Measurements from ENCODE around the gene ACSF3.
"Not testable (repeated sequence)": the region's sequence is repeated elsewhere in the genome, so short reads cannot be mapped to it uniquely, and the experiment has no call there.

ACSF3 gene

DNA sequence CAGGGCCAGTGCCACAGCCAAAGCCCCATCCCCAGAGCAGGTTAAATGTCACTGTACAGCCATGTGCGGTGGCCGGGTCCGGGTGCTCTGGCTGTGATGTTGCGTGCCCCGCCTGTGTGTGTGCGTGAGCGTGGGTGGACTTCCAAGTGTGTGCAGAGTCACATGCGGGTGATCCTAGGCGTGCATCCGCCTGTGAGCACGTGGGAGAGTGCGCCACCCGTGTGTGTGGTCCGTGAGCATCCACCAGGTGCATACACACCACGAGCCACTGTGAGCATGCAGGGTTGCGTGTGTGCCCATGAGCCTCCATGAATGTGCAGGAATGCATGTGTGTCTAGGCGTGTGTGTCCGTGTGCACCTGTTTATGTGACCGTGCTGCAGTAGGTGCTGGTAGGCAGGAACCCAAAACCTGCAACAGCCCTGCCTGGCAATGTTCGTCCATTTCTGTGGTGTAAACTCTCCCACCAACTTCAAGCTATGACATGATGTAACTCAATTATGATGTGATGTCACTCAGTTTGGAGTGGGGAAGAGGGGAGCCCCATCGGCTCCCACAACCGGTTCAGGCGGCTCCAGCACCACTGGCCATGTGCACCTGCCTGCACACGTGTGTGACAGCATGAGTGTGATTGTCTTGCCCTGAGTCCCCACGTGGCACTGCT is 37.6 kb upstream of the ACSF3 start:
- no peak for DNase-seq (ENCODE audit: low spot score)

DNA sequence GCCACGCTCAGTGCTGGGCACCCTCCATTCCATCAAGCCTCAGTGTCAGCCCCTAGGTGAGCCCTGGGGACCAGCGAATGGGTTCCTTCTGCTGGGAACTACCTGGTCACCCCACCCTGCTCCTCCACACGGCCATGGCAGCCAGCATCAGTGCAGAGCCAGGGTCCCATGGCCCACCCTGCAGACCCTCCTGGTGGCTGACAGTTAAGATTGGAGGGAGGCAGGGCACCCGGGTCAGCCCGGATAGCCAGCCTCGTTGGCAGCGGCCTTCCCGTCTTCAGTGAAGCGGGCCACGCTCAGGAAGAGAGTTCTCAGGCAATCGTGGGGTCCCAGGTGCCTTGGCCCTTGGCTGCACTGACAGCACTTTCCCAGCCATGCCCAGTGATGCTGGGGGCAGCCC is 37.1 kb upstream of the ACSF3 start:
- no peak for DNase-seq (ENCODE audit: low spot score)

DNA sequence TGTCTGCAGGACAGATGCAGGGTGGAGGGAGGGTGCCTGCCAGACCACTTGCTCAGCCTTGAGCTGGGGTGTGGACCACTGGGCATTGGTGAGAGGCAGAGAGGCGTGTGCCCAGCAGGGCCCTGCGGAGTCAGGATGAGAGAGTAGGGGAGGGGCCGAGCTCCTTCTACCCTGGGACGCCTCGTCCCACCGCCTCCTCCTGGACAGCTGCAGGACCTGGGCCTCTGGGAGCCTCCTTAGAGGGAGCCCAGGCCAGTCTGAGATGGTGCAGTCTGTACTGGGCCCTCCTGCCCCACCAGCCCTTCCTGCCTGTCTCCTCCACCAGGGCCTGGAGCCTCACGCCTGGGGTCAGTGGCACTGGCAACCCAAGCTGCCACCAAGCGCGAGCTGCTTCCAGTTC is 35.9 kb upstream of the ACSF3 start:
- DNase-seq (ENCODE audit: low spot score): no peak

DNA sequence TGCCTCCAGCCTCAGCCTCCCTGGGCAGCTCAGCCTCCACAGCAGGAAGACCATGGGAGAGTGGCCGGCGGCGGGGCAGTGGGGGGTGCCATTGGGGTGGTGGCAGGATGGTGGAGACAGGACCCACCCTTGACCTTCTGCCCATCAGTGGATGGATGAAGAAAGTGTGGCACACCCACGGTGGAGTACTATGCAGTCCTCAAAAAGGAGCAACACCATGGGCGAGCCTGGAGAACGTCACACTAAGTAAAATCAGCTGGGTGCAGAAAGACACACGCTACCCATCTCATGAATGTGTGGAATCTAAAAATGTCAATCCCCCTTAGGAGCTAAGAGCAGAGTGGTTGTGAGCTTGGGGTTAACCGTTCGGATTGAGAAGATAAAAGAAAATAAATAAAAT is 34.8 kb upstream of the ACSF3 start:
- no peak for DNase-seq (ENCODE audit: low spot score)

DNA sequence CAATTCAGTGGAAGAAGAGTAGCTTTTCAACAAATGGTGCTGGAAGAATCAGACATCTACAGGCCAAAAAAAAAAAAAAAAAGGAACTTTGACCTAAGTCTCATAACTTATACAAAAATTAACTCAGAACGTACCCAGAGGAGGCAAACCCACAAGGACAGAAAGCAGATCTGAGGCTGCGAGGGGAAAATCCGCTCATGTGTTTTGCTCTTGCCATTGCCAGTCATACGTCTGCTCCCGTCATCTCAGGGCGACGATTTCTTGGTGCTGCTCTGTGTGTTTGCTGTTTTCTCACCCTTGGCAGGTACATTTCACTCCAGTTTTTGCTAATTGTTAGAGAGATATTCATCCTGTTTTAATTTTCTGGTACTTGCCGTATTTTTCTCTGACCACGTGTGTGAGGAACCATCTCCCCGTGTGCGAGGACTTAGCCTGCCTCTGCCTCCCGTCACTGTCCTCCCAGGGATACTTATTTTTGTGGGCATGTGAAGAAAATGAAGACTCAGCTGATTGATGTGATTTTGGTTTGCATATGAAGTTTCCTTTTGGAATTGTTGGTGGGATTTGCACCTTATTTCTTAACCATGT is 33.4 kb upstream of the ACSF3 start:
- no peak for DNase-seq (ENCODE audit: low spot score)

DNA sequence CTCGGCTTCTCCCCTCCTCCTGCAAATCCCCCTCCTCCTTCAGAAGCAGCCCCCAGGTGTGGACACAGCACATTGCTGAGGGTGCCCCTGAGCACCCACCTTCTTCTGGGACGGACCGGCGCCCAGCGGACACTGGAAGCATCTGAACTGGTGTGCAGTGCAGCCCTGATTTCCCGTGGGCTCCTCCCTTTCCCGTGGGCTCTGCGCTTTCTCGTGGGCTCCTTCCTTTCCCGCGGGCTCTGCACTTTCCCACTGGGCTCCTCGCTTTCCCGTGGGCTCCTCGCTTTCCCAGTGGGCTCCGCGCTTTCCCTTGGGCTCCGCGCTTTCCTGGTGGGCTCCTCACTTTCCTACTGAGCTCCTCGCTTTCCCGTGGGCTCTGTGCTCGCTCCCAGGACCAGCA is 32.6 kb upstream of the ACSF3 start:
- DNase-seq (ENCODE audit: low spot score): no peak

DNA sequence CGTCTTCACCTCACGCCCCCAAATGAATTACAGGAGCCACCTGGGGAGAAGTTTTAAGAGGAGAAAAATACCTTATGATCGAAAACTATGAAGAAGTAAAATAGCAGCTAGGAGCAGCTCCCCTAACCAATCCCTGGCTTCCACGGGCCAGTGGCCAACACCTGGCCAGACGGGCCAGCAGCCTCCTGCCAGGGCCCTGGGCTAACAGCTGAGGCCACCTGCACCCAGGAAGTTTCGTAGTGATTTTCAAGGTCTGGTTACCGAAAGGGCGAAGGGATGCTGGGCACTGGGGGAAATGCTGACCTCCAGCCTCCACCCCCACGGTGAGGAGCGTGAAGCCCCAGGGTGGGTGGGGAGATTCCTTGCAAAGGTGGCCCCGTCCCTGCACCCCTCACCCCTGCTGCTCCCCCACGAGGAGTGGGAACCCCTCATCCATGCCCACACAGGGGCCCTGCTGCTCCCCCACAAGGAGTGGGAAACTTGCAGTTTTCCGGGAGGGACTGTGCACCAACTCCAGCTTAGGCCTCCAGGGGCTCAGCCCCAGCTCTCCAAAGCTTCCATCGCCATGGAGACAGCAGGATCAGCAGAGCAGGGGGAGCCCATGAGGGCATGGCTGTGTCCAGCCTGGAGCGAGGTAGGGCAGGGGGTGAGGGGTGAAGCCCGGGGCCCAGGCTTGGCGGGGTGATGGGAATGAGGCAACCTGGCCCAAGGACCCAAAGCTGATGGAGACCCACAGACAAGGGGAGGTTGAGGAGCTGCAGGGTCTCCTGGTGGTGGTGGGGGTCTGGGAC is 31.9 kb upstream of the ACSF3 start:
- DNase-seq (ENCODE audit: low spot score): no peak

DNA sequence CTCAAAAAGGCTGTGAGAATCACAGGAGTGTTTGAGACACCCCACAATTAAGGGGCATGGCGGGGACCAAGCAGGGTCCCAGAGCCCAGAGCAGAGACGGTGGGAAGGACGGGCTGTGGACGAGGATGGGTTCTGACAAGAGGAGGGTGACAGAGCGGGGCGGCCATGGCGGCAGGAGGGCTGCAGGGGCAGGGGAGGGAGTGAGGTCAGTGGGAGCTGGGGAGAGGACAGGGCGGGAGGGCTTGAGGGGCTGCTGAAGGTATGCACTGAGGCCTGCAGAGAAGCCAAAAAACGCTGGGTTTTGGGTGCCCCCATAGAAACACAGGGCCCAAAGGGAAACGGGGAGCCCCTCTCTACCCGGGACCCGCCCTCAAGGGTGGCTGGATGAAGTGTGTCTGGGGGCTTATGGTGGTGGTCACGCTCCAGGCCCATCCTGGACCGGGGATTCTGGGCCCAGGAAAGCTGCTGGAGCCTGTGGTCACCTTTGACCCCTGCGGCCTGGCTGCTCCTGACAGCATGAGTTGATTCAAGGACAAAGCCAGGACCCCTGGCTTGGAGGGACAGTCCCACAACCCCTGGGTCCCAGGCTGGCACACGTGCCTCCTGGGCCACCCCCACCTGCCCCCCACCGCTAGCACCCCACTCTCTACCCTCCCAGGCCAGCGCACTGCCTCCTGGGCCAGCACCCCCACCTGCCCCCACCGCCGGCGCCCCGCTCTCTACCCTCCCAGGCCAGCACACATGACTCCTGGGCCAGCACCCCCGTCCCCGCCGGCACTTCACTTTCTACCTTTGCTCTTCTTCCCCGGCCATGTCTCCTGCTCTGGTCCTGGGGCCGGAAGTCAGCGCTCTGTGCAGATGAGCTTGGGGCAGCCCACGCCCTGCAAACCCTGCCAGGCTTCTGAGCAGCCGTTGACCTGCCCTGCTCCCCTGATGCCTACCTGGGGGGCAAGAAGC is 31.0 kb upstream of the ACSF3 start:
- DNase-seq (ENCODE audit: low spot score): no peak

DNA sequence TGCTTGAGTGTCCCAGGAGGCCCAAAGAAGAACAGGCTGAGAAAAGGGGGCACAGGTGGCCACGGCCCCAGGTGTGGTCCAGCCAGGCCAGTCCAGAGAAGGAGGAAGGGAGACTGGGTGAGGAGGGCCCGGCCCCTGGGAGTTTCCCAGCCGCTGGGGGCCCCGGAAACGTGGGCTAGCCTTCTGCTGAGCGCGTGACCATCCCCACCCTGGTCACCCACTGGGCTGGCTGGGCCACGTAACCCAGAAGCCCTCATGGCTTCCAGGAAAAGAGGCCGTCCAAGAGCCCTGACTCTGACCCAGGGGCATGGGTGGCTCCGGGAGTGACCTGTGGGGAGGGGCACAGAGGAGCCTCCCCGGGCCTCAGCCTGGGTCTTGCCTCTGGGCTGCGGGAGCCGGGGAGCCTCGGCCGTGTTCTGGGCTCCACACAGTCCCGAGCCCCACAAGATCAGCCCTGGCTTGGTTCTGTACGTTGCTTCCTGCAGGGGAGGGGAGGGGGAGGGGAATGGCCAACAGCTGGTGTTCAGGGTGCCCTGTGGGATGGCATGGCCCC is 29.8 kb upstream of the ACSF3 start:
- no peak for DNase-seq (ENCODE audit: low spot score)

DNA sequence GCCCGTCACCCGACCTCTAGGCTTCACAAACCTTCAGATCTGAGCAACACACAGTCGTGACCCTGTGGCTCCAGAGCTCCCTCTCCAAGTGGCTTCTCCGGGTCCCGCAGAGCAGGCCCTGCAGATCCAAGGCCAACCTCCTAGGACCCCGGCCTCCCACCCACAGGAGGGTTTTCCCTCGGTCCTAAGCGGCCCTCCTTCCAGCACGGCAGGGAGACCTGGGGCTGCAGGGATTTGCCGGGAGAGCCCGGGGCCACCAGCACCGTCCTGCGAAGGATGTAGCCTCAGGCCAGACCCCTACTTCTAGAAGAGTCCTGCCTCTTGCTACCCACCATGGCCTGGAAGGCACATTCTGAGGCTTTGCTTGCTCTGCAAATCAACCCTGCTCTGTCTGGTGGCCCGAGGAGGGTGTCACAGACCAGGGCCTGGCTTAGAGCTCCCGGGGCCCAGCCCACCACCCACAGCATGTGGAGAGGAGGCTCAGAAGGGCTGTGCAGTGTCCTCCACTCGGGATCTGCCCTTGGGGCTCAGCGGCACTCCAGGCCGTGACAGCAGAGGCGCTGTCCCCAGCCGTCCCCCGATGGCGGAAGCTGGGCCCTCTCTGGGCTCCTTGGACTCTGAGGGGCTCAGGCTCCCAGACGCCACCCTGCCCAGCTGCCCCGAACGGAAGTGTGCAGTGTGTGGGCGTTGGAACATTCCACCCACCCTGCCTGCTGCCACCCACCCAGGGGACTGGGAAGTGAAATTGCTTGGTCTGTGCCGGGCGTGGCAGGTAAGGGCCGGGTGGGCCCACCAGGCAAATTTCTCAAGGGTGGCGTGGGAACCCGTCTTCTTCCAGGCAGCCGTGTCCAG is 28.8 kb upstream of the ACSF3 start:
- DNase-seq (ENCODE audit: low spot score): no peak

DNA sequence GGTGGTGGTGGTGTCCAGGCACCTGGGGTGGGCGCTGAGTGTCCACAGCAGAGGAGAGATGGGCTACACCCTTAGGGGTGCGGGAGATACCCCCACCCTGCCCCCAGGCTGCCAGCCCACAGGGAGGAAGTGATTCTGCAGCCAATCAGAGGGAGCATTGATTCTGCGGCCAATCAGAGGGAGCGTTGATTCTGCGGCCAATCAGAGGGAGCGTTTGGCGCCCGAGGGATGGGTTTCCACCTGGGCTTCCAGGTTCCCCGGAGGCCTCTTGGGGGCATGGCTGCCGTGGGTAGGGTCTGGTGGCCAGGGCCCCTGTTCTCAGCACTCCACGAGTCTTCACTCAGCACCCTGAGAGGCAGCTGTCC is 28.2 kb upstream of the ACSF3 start:
- DNase-seq (ENCODE audit: low spot score): no peak

DNA sequence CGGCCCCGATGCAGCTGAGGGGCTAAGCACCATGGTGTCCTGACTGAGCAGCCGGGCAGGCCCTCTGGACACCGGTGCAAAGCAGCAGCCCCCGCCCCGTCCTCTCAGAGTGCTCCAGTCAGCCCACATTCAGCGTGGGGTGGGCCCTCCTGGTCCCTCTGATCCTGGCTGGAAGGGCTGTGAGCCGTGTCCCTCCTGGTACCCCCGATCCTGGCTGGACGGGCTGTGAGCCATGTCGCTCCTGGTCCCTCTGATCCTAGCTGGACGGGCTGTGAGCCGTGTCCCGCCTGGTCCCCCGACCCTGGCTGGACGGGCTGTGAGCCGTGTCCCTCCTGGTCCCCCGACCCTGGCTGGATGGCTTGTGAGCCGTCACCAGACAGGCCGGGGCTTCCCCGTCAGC is 26.9 kb upstream of the ACSF3 start:
- no peak for DNase-seq (ENCODE audit: low spot score)

DNA sequence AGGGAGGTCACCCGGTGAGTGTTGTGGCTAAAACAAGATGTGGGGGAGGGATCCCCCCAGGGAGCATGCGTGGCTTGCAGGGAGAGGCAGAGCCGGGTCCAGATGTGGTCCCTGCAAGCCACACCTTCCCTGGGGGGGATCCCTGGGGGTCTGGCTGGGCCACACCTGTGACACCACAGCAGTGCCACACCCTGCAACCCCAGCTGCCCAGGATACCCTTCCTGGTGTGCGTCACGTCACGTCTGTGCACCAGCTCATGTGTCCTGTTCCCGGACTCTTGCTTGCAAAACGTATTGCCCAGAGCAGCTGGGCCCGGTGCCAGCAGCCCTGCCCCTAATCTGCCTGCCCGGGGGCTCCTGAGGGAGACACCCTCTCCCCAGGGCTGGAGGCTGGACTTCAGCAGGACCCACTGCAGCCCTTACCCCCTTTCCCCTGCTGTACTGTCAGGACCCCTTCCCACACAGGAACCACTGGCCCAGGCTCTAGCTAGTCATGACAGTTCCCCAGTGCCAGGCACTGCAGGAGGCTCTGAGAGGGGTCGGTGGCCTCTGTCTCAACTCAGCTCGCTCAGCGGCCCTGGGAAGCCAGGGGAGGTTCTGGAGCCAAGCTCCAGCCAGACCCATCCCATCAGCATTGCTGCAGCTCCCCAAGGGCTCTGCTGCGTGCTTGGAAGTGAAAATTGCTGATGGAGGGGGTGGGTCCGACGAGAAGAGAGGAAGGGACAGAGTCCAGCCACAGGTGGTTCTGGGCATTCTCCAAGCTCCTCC is 25.8 kb upstream of the ACSF3 start:
- no peak for DNase-seq (ENCODE audit: low spot score)

DNA sequence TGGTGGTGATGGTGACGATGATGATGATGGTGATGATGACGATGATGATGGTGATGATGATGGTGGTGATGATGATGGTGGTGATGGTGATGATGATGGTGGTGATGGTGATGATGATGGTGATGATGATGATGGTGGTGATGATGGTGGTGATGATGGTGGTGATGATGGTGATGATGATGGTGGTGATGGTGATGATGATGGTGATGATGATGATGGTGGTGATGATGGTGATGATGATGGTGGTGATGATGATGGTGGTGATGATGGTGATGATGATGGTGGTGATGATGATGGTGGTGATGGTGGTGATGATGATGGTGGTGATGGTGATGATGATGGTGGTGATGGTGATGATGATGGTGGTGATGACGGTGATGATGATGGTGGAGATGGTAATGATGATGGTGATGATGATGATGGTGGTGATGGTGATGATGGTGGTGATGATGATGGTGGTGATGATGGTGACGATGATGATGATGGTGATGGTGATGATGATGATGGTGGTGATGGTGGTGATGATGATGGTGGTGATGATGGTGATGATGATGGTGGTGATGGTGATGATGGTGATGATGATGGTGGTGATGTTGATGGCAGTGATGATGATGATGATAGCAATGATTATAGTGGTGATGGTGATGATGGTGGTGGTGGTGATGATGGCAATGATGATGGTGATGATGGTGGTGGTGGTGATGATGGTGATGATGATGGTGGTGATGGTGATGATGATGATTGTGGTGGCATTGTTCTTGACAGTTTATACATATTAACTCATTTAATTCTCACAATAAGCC is 24.6 kb upstream of the ACSF3 start:
- not testable (repeated sequence) for DNase-seq (ENCODE audit: low spot score)

DNA sequence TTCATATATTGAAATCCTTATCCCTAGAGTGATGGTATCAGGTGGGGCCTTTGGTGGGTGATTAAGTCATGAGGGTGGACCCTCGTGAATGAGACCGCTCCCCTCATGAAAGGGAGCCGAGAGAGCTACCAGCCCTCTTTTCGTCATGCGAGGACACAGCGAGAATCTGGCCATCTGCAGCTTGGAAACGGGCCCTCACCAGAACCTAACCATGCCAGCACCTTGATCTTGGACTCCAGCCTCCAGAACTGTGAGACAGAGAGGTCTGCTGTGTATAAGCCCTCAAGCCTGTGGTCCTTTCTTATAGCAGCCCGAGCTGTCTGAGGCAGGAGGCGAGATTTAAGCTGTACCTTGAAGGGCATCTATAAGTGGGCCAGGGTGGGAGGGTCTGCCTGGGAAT is 23.7 kb upstream of the ACSF3 start:
- no peak for DNase-seq (ENCODE audit: low spot score)

DNA sequence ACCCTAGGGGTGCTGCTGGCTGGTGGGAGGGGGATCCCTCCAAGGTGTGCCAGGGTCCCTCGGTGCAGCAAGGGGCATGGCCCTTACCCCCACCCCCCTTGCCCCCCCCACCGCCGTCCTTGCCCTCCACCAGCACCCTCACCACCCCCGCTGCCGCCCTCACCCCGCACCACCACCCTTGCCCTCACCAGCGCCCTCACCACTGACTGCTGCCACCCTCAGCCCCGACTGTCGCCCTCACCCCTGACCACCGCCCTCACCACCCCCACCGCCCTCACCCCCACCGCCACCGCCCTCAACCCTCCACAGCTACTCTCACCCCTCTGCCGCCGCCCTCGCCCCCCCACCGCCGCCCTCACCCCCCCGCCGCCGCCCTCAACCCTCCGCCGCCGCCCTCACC is 23.1 kb upstream of the ACSF3 start:
- DNase-seq (ENCODE audit: low spot score): no peak

DNA sequence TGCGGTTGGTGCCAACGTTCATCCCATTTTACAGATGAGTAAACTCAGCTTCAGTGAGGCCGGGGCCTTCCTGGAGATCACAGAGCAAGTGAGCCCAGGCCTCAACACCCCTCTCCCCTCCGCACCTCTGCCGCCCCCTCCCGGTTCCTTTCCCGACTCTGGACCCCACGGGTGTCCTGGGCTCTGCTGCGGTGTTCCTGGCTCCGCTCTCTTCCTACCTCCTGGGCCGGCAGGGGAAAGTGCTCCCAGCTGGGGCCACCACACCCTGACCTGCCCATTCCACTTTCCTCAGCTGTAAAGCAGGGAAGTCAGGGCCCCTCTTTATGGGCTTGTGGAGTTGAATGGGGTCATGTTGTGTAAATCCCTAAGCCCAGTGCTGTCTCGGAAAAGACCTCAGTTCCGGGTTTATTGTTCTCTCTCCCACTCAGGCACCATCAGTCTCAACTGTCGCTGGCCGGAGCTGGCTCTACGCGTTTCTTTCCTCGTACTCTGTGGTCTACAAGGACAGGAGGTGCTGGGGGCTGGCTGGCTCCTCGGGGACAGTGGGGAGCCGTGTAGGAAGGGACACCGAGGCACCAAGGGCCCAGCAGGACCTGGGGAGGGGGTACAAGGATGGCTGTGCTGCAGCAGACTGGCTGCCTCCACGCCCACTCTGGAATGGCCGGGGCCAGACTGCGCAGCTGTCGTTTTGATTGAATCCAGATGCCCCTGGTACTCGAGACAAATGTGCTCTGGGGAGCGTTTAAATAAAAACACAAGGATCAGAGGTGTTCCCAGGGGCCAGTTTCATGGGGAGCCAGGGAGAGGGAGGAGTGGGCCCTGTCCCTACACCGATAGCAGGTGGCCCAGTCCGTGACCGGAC is 21.7 kb upstream of the ACSF3 start:
- DNase-seq (ENCODE audit: low spot score): no peak

DNA sequence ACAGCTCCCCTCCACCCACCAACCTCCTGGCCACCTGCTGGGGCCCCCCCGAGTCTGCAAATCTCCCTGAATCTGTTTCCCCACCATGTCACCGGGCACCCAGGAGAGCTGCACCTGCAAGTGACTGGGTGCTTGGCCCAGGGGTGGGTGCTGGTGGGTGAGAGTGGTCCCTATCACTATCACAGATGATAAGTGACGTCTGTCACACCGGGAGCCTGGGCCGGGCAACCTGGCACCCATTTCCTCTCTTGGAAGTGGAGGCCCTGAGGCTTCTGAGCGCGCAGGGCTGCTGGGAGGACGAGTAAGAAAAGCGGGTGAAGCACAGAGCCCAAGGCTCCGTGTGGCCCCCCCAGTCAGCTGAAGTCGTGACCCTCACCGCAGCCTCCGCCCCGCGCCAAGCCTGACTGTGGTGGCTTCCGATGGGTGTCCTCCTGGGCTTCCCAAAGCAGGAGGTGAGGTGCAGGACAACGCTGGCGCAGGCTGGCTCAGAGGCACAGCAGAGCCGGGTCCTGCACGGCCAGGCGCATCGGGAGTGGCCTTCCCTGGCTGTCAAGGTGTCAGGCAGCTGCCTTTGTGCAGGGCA is 21.0 kb upstream of the ACSF3 start:
- DNase-seq (ENCODE audit: low spot score): no peak
